GM10847 (cell line): ENCODE data around the gene SLC6A7.

Experiments
- POLR2A ChIP-seq: IDR thresholded peaks from 2 replicates; pipeline ENCODE4 v1.6.1; 2011; ENCODE audit not compliant: insufficient read length; ENCODE audit errors: extremely low read depth

Gene SLC6A7

DNA sequence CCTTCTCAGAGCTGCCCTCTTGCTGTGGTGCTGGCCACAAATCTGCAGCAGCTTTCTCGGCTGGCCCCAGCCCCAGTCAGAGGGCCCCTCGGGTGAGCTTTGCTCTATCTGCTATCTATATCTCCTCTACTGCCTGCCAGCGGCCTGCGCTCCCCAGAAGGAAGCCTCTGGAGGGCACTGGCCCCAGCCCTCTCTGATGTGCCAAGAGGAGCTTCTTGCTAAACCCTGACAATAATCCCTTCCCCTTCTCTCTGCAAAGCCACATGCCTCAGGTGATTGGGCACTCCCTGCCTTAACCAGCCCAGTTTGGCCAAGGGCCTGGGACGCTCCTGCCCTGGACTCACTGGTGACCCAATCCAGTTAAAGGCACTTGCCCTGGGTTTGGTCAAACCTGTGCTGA, 57.0 kb downstream of the SLC6A7 start:
- TF ChIP-seq POLR2A = no peak

DNA sequence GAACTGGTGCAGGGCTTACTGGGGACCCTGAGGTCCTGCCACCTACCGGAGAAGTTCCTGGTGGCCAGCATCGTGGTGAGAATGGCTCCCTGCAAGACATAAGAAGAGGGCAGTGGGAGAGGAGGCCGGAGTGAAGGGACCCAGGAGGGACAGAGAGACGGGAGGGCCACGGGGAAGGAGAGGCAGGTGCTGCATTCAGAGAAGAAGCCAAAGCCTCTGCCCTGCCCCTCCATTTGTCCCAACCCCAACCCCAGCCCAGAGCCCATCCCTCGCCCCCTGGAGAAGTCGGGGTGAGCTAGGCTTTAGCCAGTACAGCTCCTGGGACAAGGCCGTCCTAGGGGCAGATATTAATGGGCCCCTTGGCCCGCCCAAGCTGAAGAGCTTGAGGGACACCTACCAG, 57.9 kb downstream of the SLC6A7 start:
- no peak for TF ChIP-seq POLR2A

DNA sequence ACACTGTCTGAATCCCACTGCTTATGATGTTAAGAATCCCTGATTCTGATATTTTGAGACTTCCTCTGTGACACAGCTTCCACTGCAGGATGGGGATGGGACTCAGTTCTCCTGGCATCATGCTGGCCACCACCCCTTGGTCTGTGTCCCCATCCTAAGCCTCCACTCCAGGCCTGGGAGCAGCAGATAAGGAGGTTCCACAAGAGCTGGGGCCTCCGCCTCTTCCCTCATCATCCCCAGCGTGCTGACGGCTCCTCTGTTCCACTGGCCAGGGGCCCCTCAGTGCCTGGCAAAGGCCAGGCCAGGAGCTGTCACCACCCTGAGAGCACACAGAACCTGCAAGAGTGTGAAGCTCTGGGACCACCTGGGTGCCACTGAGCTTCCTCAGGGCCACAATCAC, 59.1 kb downstream of the SLC6A7 start:
- no peak for TF ChIP-seq POLR2A

DNA sequence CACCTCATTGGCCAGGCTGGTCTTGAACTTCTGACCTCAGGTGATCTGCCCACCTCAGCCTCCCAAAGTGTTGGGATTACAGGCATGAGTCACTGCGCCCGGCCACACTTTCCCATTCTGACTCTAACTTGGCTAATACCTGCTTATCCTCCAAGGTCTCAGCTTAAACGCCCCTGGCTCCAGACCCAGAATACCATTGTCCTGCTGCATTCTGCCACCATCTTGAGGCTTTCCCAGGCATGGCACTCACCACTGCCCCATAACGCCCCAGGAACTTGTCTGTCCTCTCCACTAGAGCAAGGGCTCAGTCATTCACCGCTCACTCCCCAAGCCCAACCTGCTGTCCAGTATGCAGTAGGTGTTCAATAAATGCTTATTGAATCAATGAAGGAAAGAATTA, 59.9 kb downstream of the SLC6A7 start:
- TF ChIP-seq POLR2A = no peak

DNA sequence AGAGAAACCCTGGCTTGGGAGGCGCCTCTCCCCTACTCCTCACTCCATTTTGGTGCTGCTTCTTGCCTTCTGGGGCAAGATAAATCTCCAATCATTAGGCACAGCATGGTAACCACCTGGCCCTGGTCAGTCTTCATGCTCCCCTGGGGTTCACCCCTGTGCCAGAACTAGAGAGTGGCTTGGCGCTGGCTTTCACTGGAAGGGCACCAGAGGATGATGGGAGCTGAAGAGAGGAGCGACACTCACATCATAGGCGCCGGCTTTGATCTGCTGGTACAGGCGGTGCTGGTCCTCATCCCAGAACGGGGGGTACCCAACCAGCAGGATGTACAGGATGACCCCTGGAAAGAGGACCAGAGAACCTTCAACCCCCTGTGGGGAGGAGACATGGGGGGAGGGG, 61.6 kb downstream of the SLC6A7 start:
- TF ChIP-seq POLR2A = no peak

DNA sequence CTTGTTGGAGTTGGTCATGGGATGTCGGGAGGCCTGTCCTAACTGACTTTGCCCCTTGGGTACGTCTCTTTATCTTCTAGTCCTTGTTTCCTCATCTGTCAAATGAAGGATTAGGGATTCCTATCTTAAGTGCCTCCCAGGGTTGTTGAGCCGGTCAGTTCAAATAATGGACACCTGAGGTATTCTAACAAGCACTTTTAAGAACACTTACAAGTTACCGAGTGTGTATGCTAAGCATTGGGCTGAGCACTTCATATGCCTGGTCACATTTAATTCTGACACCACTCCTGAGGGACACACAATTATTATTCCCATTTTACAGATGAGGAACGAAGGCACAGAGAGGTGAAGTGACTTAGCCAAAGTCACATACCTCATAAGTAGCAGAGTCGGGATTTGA, 62.6 kb downstream of the SLC6A7 start:
- no peak for TF ChIP-seq POLR2A

DNA sequence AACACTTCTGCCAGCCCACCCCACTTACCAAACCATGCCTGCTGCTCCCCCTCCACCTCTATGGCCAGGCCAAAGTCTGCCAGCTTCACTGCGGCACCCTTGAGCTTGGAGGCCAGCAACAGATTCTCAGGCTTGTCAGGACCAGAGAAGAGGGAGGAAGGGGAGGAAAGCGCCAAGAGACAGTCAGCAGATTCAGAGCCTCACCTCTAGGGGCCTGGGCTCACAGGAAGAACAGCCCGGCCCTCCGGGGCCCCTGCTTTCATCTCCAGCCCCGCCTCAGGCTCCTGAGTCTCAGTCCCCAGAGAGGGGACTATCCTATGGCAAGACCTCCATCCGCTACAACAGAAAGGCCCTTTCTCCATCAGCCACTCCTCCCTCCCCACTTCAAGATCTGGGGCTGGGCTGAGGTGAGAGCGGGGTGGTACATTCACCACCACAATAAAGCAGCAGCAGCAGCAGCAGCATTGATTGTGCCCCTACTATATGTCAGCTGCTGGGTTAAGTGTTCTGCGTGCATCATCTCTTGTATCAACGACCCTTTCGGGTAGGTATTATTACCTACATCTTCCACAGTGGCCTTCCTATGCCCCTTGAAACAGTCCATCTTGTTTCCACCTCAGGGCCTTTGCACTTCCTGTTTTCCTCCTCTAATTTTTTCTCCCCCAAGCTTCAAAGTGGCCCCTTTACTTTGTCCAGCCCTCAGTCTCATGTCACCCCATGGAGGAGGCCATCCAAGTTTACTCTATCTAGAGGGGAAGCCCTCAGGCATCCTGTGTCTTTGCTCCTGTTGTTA, 63.8 kb downstream of the SLC6A7 start:
- TF ChIP-seq POLR2A = no peak

DNA sequence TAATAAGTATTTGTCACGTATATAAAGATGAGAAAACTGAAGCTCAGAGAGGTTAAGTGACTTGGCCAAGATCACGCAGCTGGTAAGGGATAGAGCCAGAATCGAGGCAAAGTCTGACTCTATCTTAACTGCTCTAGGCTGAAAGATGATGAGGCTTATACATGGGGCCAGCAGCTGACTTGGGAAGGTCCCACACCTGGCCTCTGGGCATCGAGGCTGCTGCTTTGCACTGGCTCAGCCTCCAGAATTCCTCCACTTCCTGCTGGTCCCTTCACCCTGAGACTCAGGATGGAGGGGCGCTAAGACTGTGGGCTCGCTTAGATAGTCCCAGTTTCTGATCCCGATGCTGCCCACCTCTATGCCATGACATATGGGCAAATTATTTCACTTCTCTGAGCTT, 64.5 kb downstream of the SLC6A7 start:
- no peak for TF ChIP-seq POLR2A

DNA sequence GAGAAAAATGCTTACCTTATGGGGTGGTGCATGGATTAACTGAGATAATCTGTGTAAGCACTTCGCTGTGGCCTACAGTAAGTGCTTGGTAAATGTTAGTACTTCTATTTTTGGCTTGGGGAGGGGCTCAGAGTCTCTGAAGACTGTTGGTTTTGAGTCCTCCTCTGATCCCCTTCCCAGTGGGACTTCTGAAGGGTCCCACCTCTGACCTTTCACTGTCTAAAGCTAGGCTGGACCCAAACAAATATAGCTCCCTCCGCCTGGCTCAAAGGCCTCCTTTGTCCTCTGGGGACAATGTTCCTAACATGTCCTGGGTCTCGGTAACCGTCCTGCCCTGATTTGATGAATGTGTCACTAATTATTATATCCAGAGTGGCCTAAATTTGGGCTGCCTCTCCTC, 64.9 kb downstream of the SLC6A7 start:
- no peak for TF ChIP-seq POLR2A

DNA sequence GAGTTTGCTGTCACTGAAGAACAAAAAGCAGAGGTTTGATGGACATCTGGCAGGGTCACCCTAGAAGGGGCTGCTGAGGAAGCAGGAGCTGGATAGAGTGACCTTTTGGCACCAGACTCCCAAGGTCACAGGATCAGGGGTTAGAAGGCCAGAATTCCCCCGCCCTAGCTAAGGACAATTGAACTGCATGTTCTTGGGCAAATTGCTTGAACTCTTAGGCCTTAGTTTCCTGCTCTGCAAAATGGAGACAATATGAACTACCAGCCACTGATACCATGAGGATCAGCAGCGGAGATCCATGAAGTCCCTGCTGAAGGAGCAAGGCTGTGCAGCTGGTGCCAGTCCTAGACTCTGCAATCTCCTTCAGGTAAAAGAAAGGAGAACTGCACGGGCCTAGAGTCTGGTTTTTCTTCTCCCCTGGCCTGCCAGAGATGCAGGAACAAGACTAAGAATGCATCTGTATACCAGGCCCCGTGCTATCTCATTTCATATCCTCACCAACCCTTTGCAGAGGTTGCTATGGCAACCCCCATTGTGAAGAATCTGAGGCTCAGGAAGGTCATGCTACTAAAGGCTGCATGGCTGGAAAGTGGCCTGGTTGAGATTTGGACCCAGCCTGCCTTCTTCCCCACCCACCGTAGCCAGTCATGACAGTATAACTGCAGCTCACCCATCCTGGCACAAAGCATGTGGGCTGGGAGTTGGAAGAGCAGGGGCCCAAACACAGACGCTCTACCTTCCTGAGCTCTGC, 66.0 kb downstream of the SLC6A7 start:
- no peak for TF ChIP-seq POLR2A

DNA sequence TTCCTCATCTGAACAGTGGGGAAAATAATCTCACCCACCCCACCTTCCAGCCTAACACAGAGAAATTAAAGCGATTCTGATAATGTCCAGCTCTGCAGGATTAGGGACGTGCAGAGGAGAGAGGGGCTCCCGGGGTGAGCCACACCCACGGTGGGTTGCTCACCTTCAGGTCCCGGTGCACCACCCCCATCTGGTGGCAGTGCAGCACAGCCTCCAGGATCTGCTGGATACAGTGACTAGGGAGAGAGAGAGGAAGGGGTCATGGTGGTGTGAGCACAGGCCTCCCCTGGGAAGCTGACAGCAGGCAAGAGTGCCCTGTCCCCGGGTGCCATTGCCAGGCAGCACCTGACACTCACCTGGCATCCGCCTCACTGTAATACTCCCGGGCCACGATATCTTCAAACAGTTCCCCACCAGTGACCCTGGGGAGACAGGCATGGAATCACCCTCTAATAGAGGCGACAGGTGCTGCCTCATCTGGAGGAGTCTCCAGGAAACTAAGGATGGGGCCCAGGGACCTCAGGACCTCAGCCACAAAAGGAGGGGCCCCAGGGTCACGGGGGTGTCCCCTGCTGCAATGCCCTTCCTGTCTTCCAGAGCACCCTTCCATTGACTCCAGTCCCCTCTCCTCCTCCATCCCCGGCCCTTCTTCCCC, 66.7 kb downstream of the SLC6A7 start:
- TF ChIP-seq POLR2A = no peak

DNA sequence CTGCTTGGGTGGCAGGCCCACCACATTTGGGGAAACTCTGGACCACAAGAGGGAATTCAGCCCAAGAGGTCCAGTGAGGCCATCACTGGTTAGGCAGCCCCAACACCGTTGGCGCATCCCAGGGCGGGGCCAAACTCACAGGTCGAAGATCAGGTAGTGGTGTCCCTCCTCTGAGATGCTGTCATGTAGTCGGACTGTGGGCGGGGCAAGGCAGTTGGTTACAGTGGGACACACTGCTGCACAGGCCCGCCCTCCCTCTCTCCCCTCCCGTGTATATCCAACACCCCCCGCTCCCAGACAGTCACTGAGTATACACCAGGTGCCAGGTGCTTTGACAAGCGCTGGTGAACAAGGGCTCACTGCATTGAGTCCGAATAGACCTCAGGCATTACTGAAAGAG, 67.6 kb downstream of the SLC6A7 start:
- no peak for TF ChIP-seq POLR2A

DNA sequence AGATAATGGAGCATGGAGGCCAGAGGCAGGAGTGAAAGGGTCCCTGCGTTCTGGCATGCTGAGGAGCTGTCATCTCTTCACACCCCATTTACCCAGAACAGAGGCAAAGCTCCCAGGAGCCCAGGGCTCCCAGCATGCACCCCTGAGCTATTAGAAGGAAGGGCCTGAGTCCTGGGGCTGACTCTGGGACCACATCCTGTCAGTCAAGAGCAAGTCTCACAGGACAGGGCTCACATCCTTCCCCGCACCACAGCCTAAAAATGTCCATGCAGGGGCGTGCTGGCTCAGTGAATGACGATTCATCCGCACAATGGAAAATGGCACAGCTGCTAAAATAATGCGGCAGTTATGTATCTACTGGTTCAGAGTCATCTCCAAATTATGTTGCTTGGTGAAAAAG, 68.3 kb downstream of the SLC6A7 start:
- no peak for TF ChIP-seq POLR2A
